Hepatocyte (in vitro differentiated cells): ENCODE measurements around the gene CSF3. TPM values are rescaled to one million over a fixed set of nuclear protein-coding genes. Genes with fewer than 3 reads are reported as not detected.

Source experiments
- DNase-seq: peaks from one replicate; pipeline ENCODE4 v3.0.0-alpha.2; 2016; ENCODE audit warnings: low spot score
- H2AFZ ChIP-seq: fragments of 200-600 bp; sonication (generic); 2 replicates; pipeline ENCODE4 v1.6.0; 2016; ENCODE audit warnings: antibody characterized with exemption, mild to moderate bottlenecking
- H3K27ac ChIP-seq: fragments of 200-600 bp; sonication (generic); 2 replicates; pipeline ENCODE4 v1.5.1; 2016; ENCODE audit warnings: mild to moderate bottlenecking
- H3K27me3 ChIP-seq: fragments of 200-600 bp; sonication (generic); 2 replicates; pipeline ENCODE4 v1.6.1; 2016
- H3K36me3 ChIP-seq: fragments of 200-600 bp; sonication (generic); replicated peaks from 2 replicates; pipeline ENCODE4 v1.5.1; 2016; ENCODE audit warnings: low read depth; ENCODE audit not compliant: insufficient read depth
- H3K4me1 ChIP-seq: fragments of 200-600 bp; sonication (generic); 2 replicates; pipeline ENCODE4 v1.5.1; 2016; ENCODE audit warnings: mild to moderate bottlenecking, moderate library complexity; ENCODE audit not compliant: insufficient read depth
- H3K4me2 ChIP-seq: fragments of 200-600 bp; sonication (generic); 2 replicates; pipeline ENCODE4 v1.6.0; 2016
- H3K4me3 ChIP-seq: fragments of 200-600 bp; sonication (generic); 2 replicates; pipeline ENCODE4 v1.5.1; 2016; ENCODE audit warnings: mild to moderate bottlenecking
- H3K79me2 ChIP-seq: fragments of 200-600 bp; sonication (generic); 2 replicates; pipeline ENCODE4 v1.6.0; 2017; ENCODE audit warnings: mild to moderate bottlenecking
- H3K9me2 ChIP-seq: fragments of 200-600 bp; sonication (generic); replicated peaks from 2 replicates; pipeline ENCODE4 v1.6.0; 2017; ENCODE audit warnings: mild to moderate bottlenecking; ENCODE audit not compliant: insufficient read depth
- H3K9me3 ChIP-seq: fragments of 200-600 bp; sonication (generic); 2 replicates; pipeline ENCODE4 v1.5.1; 2016; ENCODE audit warnings: low read depth, mild to moderate bottlenecking
- H4K20me1 ChIP-seq: fragments of 200-600 bp; sonication (generic); 2 replicates; pipeline ENCODE4 v1.6.0; 2016; ENCODE audit warnings: mild to moderate bottlenecking; ENCODE audit not compliant: insufficient read depth, poor library complexity, severe bottlenecking
- EZH2 ChIP-seq: fragments of 200-600 bp; sonication (generic); IDR thresholded peaks from 2 replicates; pipeline ENCODE4 v1.6.1; 2016; ENCODE audit warnings: antibody characterized with exemption, mild to moderate bottlenecking, borderline replicate concordance
- EZH2phosphoT487 ChIP-seq: fragments of 200-600 bp; sonication (generic); IDR thresholded peaks from one replicate; pipeline ENCODE4 v1.6.1; 2018; ENCODE audit warnings: antibody characterized with exemption, mild to moderate bottlenecking, low read depth, moderate library complexity; ENCODE audit not compliant: unreplicated experiment, severe bottlenecking
- WGBS: methylation state at CpG from one replicate; pipeline ENCODE4 v1.1.6; 2016; ENCODE audit warnings: low lambda C conversion rate; ENCODE audit errors: missing lambda C conversion rate; 5-methylcytosine and 5-hydroxymethylcytosine counted together
- polyA plus RNA-seq: library from polyadenylated mRNA; unstranded; fragments of >200 nt; fragmentation: Nextera tagmentation; extraction: Ambion mirVana; gene quantifications from 2 replicates; pipeline ENCODE4 v1.2.1, GENCODE V29; 2016
- total RNA-seq: library from RNA; depleted of rRNA; stranded (reverse); fragments of >200 nt; gene quantifications from 2 replicates; pipeline ENCODE4 v1.2.3, GENCODE V29; 2014
- TF ChIP-seq, protein P1 (sequence below): fragments of 200-600 bp; sonication (generic); IDR thresholded peaks from 2 replicates; pipeline ENCODE4 v1.5.1; 2016; ENCODE audit warnings: antibody characterized with exemption, mild to moderate bottlenecking; ENCODE audit not compliant: poor library complexity

Gene CSF3
- total and polyA plus RNA-seq, 2 experiments from 2014 or later, result 0.36 TPM; not detected in 1

DNA sequence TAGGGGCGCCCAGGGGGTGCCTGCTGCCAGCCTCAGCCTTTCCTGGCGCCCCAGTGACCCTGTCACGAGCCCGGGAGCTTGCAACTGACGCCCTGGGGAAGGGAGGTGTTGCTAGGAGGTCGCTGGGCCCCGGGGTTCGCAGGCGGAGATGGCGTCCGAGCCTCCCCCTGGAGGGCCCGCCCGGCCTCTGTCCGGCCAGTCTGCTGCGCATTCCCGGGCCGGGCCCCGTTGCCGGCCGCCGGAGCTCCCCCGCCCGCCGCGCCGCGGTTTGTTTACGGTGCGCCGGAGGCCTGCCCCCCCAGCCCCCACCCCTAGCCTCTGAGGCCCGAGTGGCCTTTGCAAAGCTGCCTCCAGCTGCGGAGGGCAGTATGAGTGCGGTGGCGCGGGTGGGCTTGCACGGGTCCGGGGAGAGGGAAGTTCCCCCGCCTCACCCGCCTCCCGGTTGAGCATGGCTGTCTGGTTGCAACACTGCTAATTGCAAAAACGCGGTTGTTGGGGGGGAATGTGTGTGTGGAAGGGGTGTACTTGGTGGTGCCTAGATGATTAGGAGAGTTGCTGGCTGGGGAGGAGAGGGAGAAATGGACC lies 48.0 kb downstream of the CSF3 start:
- peaks cover 4% of the 10 kb centered on the region for H4K20me1 ChIP-seq
- peak; percentile 65 for DNase-seq
- H3K4me3 ChIP-seq, result peak overlapping the region; percentile 100
- no peaks in the 10 kb centered on the region for H3K9me2 ChIP-seq
- TF ChIP-seq EZH2 (no peak), EZH2phosphoT487 (no peak)
- TF ChIP-seq, protein P1, sequence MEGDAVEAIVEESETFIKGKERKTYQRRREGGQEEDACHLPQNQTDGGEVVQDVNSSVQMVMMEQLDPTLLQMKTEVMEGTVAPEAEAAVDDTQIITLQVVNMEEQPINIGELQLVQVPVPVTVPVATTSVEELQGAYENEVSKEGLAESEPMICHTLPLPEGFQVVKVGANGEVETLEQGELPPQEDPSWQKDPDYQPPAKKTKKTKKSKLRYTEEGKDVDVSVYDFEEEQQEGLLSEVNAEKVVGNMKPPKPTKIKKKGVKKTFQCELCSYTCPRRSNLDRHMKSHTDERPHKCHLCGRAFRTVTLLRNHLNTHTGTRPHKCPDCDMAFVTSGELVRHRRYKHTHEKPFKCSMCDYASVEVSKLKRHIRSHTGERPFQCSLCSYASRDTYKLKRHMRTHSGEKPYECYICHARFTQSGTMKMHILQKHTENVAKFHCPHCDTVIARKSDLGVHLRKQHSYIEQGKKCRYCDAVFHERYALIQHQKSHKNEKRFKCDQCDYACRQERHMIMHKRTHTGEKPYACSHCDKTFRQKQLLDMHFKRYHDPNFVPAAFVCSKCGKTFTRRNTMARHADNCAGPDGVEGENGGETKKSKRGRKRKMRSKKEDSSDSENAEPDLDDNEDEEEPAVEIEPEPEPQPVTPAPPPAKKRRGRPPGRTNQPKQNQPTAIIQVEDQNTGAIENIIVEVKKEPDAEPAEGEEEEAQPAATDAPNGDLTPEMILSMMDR, result no peak
- H3K9me3 ChIP-seq, result no peaks in the 10 kb centered on the region
- H3K36me3 ChIP-seq, result no peaks in the 10 kb centered on the region
- WGBS, result under 1% methylated on average over 15 of the region's 42 CpGs
- H3K4me2 ChIP-seq, result peak overlapping the region; percentile 94
- H3K27ac ChIP-seq, result peak overlapping the region; percentile 88
- H3K27me3 ChIP-seq, result no peaks in the 10 kb centered on the region
- H3K79me2 ChIP-seq, result peaks cover 54% of the 10 kb centered on the region
- H2AFZ ChIP-seq, result peak overlapping the region; percentile 99
- H3K4me1 ChIP-seq, result peaks cover 39% of the 10 kb centered on the region

DNA sequence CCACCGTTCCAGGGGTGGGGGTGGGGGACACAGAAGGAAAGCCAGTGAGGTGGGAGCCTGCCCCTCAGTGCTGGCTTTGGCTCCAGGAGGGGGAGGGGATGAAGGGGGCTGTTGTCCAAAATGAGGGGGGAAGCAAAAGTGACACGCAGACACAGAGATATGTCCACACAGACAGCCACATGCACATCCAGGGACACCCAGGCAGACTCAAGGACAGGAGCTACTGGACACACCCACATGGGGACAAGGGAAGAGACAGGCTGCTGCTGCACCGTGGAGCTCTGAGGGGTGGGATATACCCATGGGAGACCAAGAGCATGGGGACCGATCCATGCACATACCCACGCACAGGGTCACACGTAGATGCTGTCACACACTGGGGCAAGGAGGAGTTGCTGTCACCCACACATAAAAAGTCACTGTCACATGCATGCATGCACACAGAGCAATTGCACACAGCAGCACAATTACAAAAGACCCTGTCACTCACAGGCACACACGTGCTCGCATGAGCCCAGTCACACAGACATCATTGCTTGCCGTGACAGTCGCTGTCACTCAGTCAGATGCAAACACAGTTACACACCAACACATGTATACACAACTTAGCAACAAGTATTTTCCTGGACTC lies 48.8 kb downstream of the CSF3 start:
- WGBS, result 27% methylated on average over 10 of the region's 10 CpGs
- Histone ChIP-seq H3K36me3 (no peaks in the 10 kb centered on the region), H2AFZ (no peak overlapping the region), H3K9me3 (no peaks in the 10 kb centered on the region), H3K79me2 (peaks cover 57% of the 10 kb centered on the region), H3K4me3 (peak overlapping the region; percentile 100), H3K27ac (peak overlapping the region; percentile 88), H3K27me3 (no peaks in the 10 kb centered on the region), H4K20me1 (peaks cover 4% of the 10 kb centered on the region), H3K4me1 (peaks cover 44% of the 10 kb centered on the region), H3K9me2 (no peaks in the 10 kb centered on the region), H3K4me2 (peak overlapping the region; percentile 94)
- DNase-seq, result no peak
- no peak for TF ChIP-seq EZH2
- TF ChIP-seq, protein P1, result no peak

DNA sequence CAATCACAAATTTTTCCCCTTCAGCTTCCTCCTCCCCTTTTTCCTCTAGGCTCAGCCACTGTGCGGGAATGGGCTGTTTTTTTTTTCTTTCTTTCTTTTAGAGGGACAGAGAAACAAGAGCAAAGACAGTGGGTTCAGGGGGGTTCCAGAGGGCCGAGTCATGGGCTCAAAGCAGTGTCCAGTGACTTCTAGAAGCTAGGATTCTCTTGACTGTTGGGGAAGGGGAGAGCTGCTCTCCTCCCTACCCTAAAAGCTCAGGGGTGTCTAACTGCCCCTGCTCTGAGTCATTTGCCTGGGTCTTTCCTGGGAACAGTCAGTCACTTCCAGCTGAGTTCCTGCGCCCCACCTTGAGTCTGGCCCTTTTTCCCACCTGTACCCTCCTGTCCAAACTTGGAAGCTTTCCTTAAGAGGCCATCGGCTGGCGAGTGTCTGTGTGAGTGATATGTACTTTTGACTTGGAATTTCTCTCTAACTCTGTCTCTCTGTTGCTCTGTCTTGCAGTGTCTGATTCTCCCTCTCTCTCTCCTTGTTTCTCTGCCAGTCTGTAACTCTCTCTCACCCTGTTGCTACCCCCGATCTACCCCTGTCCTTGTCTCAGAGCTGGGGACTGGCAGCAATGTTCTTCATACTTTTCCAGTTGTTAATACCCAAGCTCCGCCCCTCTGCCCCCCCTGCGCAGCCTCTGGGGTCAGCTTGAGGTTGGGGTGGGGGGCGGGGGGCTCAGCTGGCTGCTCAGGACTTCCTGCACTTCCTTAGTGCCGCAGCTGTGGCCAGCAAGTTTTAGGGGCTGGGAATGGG lies 49.9 kb downstream of the CSF3 start:
- Histone ChIP-seq H3K27me3 (no peaks in the 10 kb centered on the region), H2AFZ (no peak overlapping the region), H3K4me2 (peak overlapping the region; percentile 94), H3K27ac (peak overlapping the region; percentile 88), H3K36me3 (no peaks in the 10 kb centered on the region), H3K4me3 (peak overlapping the region; percentile 100), H3K9me2 (no peaks in the 10 kb centered on the region), H4K20me1 (peaks cover 4% of the 10 kb centered on the region), H3K4me1 (peaks cover 55% of the 10 kb centered on the region), H3K9me3 (no peaks in the 10 kb centered on the region), H3K79me2 (peaks cover 67% of the 10 kb centered on the region)
- DNase-seq, result no peak
- TF ChIP-seq, protein P1, result no peak
- TF ChIP-seq EZH2phosphoT487 (no peak), EZH2 (no peak)
- 32% methylated on average over 9 of the region's 10 CpGs for WGBS
